Measurements from ENCODE around the gene ZNHIT3.
"Not testable (repeated sequence)": the region's sequence is repeated elsewhere in the genome, so short reads cannot be mapped to it uniquely, and the experiment has no call there.

The ZNHIT3 gene

GRCh38 chr17:36505171-36505570 lies 18.7 kb downstream of the ZNHIT3 start:
- Histone ChIP-seq H3K36me3 (ENCODE audit: insufficient read depth, low read depth, low read length) (peaks cover 99% of the 10 kb centered on the region), H3K4me1 (ENCODE audit: insufficient read depth, low read length) (no peaks in the 10 kb centered on the region), H3K9me3 (ENCODE audit: insufficient read depth, low read depth, low read length) (no peaks in the 10 kb centered on the region), H3K27me3 (ENCODE audit: insufficient read depth, low read length) (no peaks in the 10 kb centered on the region), H3K4me3 (ENCODE audit: low read length) (no peak overlapping the region), H3K9ac (ENCODE audit: low read depth, low read length) (no peak overlapping the region), H3K27ac (ENCODE audit: low read length) (no peak overlapping the region)

DNA sequence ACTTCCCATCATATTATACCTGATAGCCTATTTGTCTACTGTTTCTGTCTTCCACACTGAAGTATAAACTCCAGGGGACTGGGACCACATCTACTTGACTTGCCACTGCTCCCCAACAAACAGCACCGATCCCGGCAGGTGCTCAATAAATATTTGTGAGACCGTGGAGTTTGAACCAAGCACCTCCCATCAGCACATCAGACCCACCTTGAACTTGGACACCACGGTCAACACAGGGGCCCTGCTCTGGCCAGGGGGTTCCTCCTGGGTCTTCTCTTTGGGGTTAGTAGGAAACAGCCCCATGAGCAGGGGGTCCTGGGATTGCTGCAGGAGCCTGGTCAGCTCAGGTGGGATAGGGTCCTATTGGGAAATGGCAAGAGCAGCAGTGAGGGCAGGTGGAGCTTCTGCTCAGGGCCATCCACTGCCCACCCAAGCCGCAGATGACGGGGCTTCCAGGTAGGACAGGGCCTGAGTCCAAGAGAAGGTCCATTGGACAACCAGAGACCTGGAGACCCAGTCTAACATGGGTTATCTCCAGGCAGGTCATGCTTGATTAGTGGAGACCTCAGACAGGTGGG lies 19.9 kb downstream of the ZNHIT3 start:
- Histone ChIP-seq H3K4me3 (ENCODE audit: low read length) (no peak overlapping the region), H3K4me1 (ENCODE audit: insufficient read depth, low read length) (no peaks in the 10 kb centered on the region), H3K36me3 (ENCODE audit: insufficient read depth, low read depth, low read length) (peaks cover 99% of the 10 kb centered on the region), H3K27me3 (ENCODE audit: insufficient read depth, low read length) (no peaks in the 10 kb centered on the region), H3K9me3 (ENCODE audit: insufficient read depth, low read depth, low read length) (no peaks in the 10 kb centered on the region), H3K27ac (ENCODE audit: low read length) (no peak overlapping the region), H3K9ac (ENCODE audit: low read depth, low read length) (no peak overlapping the region)

- Histone ChIP-seq H3K4me3 (ENCODE audit: low read length) (no peak overlapping the region), H3K9me3 (ENCODE audit: insufficient read depth, low read depth, low read length) (no peaks in the 10 kb centered on the region), H3K9ac (ENCODE audit: low read depth, low read length) (no peak overlapping the region), H3K4me1 (ENCODE audit: insufficient read depth, low read length) (no peaks in the 10 kb centered on the region), H3K27me3 (ENCODE audit: insufficient read depth, low read length) (no peaks in the 10 kb centered on the region), H3K36me3 (ENCODE audit: insufficient read depth, low read depth, low read length) (peaks cover 100% of the 10 kb centered on the region), H3K27ac (ENCODE audit: low read length) (no peak overlapping the region)
These were observed 20.4 kb downstream of the ZNHIT3 start for GRCh38 chr17:36506831-36507230.

GRCh38 chr17:36507266-36507665 lies 20.8 kb downstream of the ZNHIT3 start:
- Histone ChIP-seq H3K27me3 (ENCODE audit: insufficient read depth, low read length) (no peaks in the 10 kb centered on the region), H3K4me3 (ENCODE audit: low read length) (no peak overlapping the region), H3K36me3 (ENCODE audit: insufficient read depth, low read depth, low read length) (peaks cover 100% of the 10 kb centered on the region), H3K4me1 (ENCODE audit: insufficient read depth, low read length) (no peaks in the 10 kb centered on the region), H3K27ac (ENCODE audit: low read length) (no peak overlapping the region), H3K9me3 (ENCODE audit: insufficient read depth, low read depth, low read length) (no peaks in the 10 kb centered on the region), H3K9ac (ENCODE audit: low read depth, low read length) (no peak overlapping the region)

DNA sequence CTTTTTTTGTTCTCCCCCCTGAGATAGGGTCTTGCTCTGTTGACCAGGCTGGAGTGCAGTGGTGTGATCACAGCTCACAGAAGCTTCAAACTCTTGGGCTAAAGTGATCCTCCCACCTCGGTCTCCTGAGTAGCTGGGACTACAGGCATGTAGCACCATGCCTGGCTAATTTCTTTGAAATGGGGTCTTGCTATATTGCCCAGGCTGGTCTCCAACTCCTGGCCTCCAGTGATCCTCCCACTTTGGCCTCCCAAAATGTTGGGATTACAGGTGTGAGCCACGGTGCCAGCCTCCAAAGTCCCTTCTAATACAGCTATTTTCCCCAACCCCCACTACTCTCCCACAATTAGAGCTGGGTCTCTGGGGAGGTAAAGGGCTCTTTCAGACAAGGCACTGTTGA lies 22.0 kb downstream of the ZNHIT3 start:
- not testable (repeated sequence) for H3K4me1 ChIP-seq (ENCODE audit: insufficient read depth, low read length); H3K27ac ChIP-seq (ENCODE audit: low read length); H3K9me3 ChIP-seq (ENCODE audit: insufficient read depth, low read depth, low read length); H3K27me3 ChIP-seq (ENCODE audit: insufficient read depth, low read length); H3K4me3 ChIP-seq (ENCODE audit: low read length); H3K9ac ChIP-seq (ENCODE audit: low read depth, low read length)
- H3K36me3 ChIP-seq (ENCODE audit: insufficient read depth, low read depth, low read length) = peaks cover 100% of the 10 kb centered on the region

DNA sequence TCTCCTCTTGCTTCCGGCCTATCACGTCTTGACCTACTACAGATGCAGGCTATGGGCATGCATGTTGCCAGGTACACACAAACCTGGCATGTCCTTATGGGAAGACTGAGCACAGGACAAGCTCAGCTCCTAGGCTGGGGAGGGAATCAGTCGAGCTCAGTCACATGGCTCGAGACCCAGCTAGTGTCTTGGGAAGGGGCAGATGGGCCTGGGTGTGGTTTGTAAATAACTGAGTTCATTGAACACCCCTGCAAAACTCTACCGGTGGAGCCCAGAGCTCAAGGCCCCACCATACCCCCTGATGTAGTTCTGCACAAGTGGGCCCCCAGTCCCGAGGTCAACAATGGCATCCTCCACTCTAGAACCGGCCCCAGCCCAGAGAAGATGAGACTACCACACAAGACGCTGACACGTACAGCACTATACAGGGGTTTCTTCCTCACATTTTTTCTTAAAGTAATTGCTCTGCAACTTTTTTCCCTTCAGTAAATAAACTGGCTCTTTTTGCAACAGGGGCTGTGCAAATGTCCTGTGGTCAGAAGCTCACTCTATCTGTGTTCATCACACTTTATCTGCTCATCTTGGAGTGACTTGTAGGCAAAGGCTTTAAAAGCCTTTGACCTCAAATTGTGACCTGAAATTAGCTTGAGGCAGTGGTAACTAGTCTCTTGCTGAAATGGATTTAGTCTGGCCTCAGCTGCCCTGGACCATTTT lies 22.9 kb downstream of the ZNHIT3 start:
- no peaks in the 10 kb centered on the region for H3K4me1 ChIP-seq (ENCODE audit: insufficient read depth, low read length)
- H3K9me3 ChIP-seq (ENCODE audit: insufficient read depth, low read depth, low read length) = no peaks in the 10 kb centered on the region
- peaks cover 100% of the 10 kb centered on the region for H3K36me3 ChIP-seq (ENCODE audit: insufficient read depth, low read depth, low read length)
- H3K9ac ChIP-seq (ENCODE audit: low read depth, low read length) = no peak overlapping the region
- no peak overlapping the region for H3K27ac ChIP-seq (ENCODE audit: low read length)
- H3K27me3 ChIP-seq (ENCODE audit: insufficient read depth, low read length) = no peaks in the 10 kb centered on the region
- H3K4me3 ChIP-seq (ENCODE audit: low read length) = no peak overlapping the region

DNA sequence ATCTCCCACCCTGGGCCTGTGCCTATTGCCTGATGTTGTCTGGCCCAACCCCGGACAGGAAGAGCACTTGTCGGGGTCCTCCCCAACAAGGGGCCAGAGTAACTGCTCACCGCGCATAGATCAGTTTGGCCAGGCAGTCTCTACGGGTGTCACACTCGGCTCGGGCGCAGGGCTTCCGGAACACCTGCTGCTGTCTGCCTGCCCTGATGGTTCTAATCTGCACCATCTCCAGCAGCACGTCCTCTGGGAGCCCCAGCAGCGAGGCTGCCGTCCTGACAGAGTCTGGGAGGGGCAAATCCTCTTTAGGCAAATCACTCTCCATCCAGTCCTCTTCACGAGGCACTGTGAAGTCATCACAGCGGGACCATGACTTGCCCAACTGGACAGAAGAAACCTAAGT lies 24.2 kb downstream of the ZNHIT3 start:
- Histone ChIP-seq H3K9ac (ENCODE audit: low read depth, low read length) (no peak overlapping the region), H3K27ac (ENCODE audit: low read length) (no peak overlapping the region), H3K9me3 (ENCODE audit: insufficient read depth, low read depth, low read length) (no peaks in the 10 kb centered on the region), H3K27me3 (ENCODE audit: insufficient read depth, low read length) (no peaks in the 10 kb centered on the region), H3K36me3 (ENCODE audit: insufficient read depth, low read depth, low read length) (peaks cover 99% of the 10 kb centered on the region), H3K4me1 (ENCODE audit: insufficient read depth, low read length) (no peaks in the 10 kb centered on the region), H3K4me3 (ENCODE audit: low read length) (no peak overlapping the region)

- Histone ChIP-seq H3K4me3 (ENCODE audit: low read length) (no peak overlapping the region), H3K27me3 (ENCODE audit: insufficient read depth, low read length) (no peaks in the 10 kb centered on the region), H3K36me3 (ENCODE audit: insufficient read depth, low read depth, low read length) (peaks cover 99% of the 10 kb centered on the region), H3K9me3 (ENCODE audit: insufficient read depth, low read depth, low read length) (no peaks in the 10 kb centered on the region), H3K27ac (ENCODE audit: low read length) (no peak overlapping the region), H3K4me1 (ENCODE audit: insufficient read depth, low read length) (no peaks in the 10 kb centered on the region), H3K9ac (ENCODE audit: low read depth, low read length) (no peak overlapping the region)
These were observed 24.7 kb downstream of the ZNHIT3 start for GRCh38 chr17:36511216-36511615.

DNA sequence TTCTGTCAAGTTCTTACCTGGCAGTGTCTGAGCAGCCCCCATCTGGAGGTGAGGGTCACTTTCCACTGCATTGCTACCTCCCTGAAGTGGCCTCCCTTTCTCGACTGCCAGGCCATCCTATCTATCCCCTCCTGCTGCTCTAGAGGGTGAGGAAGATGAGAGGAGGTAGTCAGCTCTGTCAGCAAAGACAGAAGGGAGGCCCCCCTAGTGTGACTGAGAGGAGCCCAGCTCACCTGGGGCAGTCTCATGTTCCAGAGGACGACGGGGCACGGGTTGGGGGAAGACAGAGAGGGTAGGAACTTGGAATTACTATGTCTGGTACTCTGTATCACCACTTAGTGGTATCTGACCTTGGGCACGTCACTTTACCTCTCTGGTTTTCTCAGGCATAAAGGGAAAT lies 26.2 kb downstream of the ZNHIT3 start:
- Histone ChIP-seq H3K27ac (ENCODE audit: low read length) (no peak overlapping the region), H3K4me1 (ENCODE audit: insufficient read depth, low read length) (no peaks in the 10 kb centered on the region), H3K36me3 (ENCODE audit: insufficient read depth, low read depth, low read length) (peaks cover 99% of the 10 kb centered on the region), H3K27me3 (ENCODE audit: insufficient read depth, low read length) (no peaks in the 10 kb centered on the region), H3K4me3 (ENCODE audit: low read length) (no peak overlapping the region), H3K9ac (ENCODE audit: low read depth, low read length) (no peak overlapping the region), H3K9me3 (ENCODE audit: insufficient read depth, low read depth, low read length) (no peaks in the 10 kb centered on the region)

- H3K9me3 ChIP-seq (ENCODE audit: insufficient read depth, low read depth, low read length) = no peaks in the 10 kb centered on the region
- no peaks in the 10 kb centered on the region for H3K27me3 ChIP-seq (ENCODE audit: insufficient read depth, low read length)
- H3K36me3 ChIP-seq (ENCODE audit: insufficient read depth, low read depth, low read length) = peaks cover 97% of the 10 kb centered on the region
- no peaks in the 10 kb centered on the region for H3K4me1 ChIP-seq (ENCODE audit: insufficient read depth, low read length)
- no peak overlapping the region for H3K9ac ChIP-seq (ENCODE audit: low read depth, low read length)
- H3K4me3 ChIP-seq (ENCODE audit: low read length) = no peak overlapping the region
- no peak overlapping the region for H3K27ac ChIP-seq (ENCODE audit: low read length)
These were observed 28.4 kb downstream of the ZNHIT3 start for GRCh38 chr17:36514856-36515255.

DNA sequence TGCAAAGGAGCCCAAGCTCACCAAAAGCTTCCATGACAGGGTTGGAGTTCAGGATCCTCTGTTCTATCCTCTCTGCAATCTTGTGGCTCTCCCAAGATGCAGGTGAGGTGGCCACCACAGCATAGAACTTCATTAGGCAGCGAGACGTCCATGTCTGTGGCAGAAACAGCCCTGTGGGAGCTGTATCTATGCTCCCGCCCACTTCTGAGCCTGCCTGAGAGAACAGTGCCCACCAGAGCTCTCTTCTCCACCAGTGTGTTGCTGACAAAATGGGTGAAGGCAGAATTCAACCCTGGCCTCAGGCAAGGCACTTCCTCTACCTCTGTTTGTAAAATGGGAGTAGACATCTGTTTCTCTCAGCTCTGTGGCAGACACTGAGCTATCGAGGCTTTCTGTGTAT lies 29.4 kb downstream of the ZNHIT3 start:
- H3K27ac ChIP-seq (ENCODE audit: low read length) = no peak overlapping the region
- H3K4me1 ChIP-seq (ENCODE audit: insufficient read depth, low read length) = no peaks in the 10 kb centered on the region
- no peaks in the 10 kb centered on the region for H3K27me3 ChIP-seq (ENCODE audit: insufficient read depth, low read length)
- H3K9ac ChIP-seq (ENCODE audit: low read depth, low read length) = no peak overlapping the region
- H3K4me3 ChIP-seq (ENCODE audit: low read length) = no peak overlapping the region
- H3K9me3 ChIP-seq (ENCODE audit: insufficient read depth, low read depth, low read length) = no peaks in the 10 kb centered on the region
- peaks cover 97% of the 10 kb centered on the region for H3K36me3 ChIP-seq (ENCODE audit: insufficient read depth, low read depth, low read length)

- H3K27ac ChIP-seq (ENCODE audit: low read length) = no peak overlapping the region
- no peak overlapping the region for H3K4me3 ChIP-seq (ENCODE audit: low read length)
These were observed 36.6 kb downstream of the ZNHIT3 start for GRCh38 chr17:36523113-36523512.

More at GRCh38 chr17:36523113-36523512, 36.6 kb downstream of the ZNHIT3 start:
- peaks cover 93% of the 10 kb centered on the region for H3K36me3 ChIP-seq (ENCODE audit: insufficient read depth, low read depth, low read length)
- H3K27me3 ChIP-seq (ENCODE audit: insufficient read depth, low read length) = no peaks in the 10 kb centered on the region
- no peak overlapping the region for H3K9ac ChIP-seq (ENCODE audit: low read depth, low read length)
- no peaks in the 10 kb centered on the region for H3K9me3 ChIP-seq (ENCODE audit: insufficient read depth, low read depth, low read length)
- no peaks in the 10 kb centered on the region for H3K4me1 ChIP-seq (ENCODE audit: insufficient read depth, low read length)
